Measurements from ENCODE around the gene GRIN3B.

GRIN3B gene

DNA sequence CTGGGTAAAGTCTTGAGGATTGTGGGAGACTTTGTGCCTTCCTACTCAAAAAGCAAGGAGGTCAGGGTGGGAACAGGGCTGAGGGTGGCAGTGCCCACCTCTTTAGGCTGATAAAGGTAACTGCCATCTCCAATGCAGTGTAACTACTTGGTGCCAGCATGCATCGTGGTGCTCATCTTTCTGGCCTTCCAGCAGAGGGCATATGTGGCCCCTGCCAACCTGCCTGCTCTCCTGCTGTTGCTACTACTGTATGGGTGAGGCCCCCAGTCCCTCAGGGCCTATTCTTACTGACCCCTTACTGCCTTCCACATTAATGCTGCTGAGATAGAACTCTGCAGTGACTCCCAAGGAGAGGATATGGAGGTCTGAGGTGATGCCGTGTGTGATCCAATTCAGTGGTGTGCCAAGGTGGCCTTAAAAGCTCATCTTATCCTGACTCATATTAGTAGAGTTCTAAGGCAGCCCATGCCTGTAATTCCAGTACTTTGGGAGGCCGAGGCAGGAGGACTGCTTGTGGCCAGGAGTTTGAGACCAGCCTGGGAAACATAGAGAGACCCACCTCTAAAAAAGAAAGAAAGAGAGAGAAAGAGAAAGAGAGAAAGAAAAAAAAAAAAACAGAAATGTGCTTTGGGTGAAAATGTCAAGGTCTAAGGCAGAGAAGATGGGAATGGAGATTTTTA, 57.1 kb downstream of the GRIN3B start:
- DNase-seq (ENCODE audit: low read depth in 1 of 2, low spot score in 1 of 2) = no peak

GRCh38 chr19:1058112-1058511, 57.9 kb downstream of the GRIN3B start:
- DNase-seq (ENCODE audit: low read depth in 1 of 2, low spot score in 1 of 2) = no peak
